Motor neuron (in vitro differentiated cells): ENCODE measurements around the gene SEBOX. TPM values are rescaled to one million over a fixed set of nuclear protein-coding genes. Genes with fewer than 3 reads are reported as not detected.

ENCODE experiments used
- ATAC-seq, 8 experiments: fragments of 200-7000 bp; cut with Tn5 transposase; replicated peaks in 6 of 8; 2 replicates each; pipeline ENCODE4 v1.8.0; 2021; ENCODE audit warnings: mild to moderate bottlenecking in 8 of 8, moderate library complexity in 8 of 8
- H3K27ac ChIP-seq, 2 donors: fragments of 250-450 bp; sonication (Bioruptor Pico); 2 replicates each; pipeline ENCODE4 v1.9.0; 2021; ENCODE audit warnings: antibody characterized with exemption in 2 of 2, mild to moderate bottlenecking in 2 of 2, moderate library complexity in 1 of 2
- H3K4me1 ChIP-seq, 2 donors: fragments of 250-450 bp; sonication (Bioruptor Pico); replicated peaks in 1 of 2; 2 replicates each; pipeline ENCODE4 v1.6.1; 2021; ENCODE audit warnings: antibody characterized with exemption in 2 of 2, mild to moderate bottlenecking in 2 of 2, moderate library complexity in 1 of 2
- H3K4me3 ChIP-seq, 5 donors: fragments of 250-450 bp; sonication (Bioruptor Pico); 2 replicates each; pipeline ENCODE4 v1.9.0; 2021; ENCODE audit warnings: antibody characterized with exemption in 5 of 5, mild to moderate bottlenecking in 5 of 5, moderate library complexity in 4 of 5
- WGBS, 10 experiments: fragments of 450-650 bp; shearing (Covaris generic); methylation state at CpG; one replicate each; pipeline ENCODE4 v1.0.0; 2022; 5-methylcytosine and 5-hydroxymethylcytosine counted together
- in situ Hi-C, 9 experiments: fragments of 400-800 bp; cut with MboI; loops; one replicate each; pipeline ENCODE4 v1.15.0; 2021; ENCODE audit warnings: low sequenced_read_pairs in 9 of 9, low pct_unique_long_range_greater_than_20kb in 2 of 9; ENCODE audit not compliant: unreplicated experiment in 9 of 9
- total RNA-seq, 8 experiments: library from RNA; unstranded; fragments of 300-600 nt; gene quantifications; 2 replicates each; pipeline versions ENCODE4 v1.2.3 to v1.2.4, GENCODE V29; 2022

The SEBOX gene
- total RNA-seq, 8 experiments from 2014 or later, result 0.52 to 0.66 TPM; not detected in 6

GRCh38 chr17:28328325-28328724, 36.7 kb downstream of the SEBOX start:
- 0 to 100% (median 85%) methylated on average over 1 to 4 of the region's 4 CpGs; no CpG with 5 or more reads in 2 of the 10 experiments for WGBS, 10 experiments

GRCh38 chr17:28327709-28328108, 37.3 kb downstream of the SEBOX start:
- H3K27ac ChIP-seq, result no peak overlapping the region
- in situ Hi-C loops, result no loop called here
- H3K4me3 ChIP-seq, result no peak overlapping the region
- ATAC-seq, result peak in 1 of 8 experiments; percentile 27
- H3K4me1 ChIP-seq, result peaks cover 19 to 20% of the 10 kb centered on the region in 2 donors
- WGBS, 10 experiments, result 39 to 100% (median 88%) methylated on average over 1 to 3 of the region's 3 CpGs; no CpG with 5 or more reads in 2 of the 10 experiments

More at GRCh38 chr17:28328325-28328724, 36.7 kb downstream of the SEBOX start:
- peaks cover 20% of the 10 kb centered on the region in 2 donors for H3K4me1 ChIP-seq
- H3K27ac ChIP-seq, result no peak overlapping the region
- in situ Hi-C loops, result no loop called here
- H3K4me3 ChIP-seq, result no peak overlapping the region
- ATAC-seq, result no peak

GRCh38 chr17:28327031-28327607, 37.9 kb downstream of the SEBOX start:
- no peak for ATAC-seq
- in situ Hi-C loops, result no loop called here
- peaks cover 19 to 20% of the 10 kb centered on the region in 2 donors for H3K4me1 ChIP-seq
- no peak overlapping the region for H3K27ac ChIP-seq
- WGBS, 10 experiments, result 85 to 100% (median 96%) methylated on average over 3 to 6 of the region's 9 CpGs; no CpG with 5 or more reads in 6 of the 10 experiments
- no peak overlapping the region for H3K4me3 ChIP-seq

GRCh38 chr17:28326114-28326513, 38.9 kb downstream of the SEBOX start:
- WGBS, 10 experiments, result 53 to 94% (median 78%) methylated on average over 3 to 7 of the region's 7 CpGs; no CpG with 5 or more reads in 4 of the 10 experiments
- H3K4me1 ChIP-seq, result peaks cover 19 to 20% of the 10 kb centered on the region in 2 donors
- in situ Hi-C loops, result no loop called here
- H3K4me3 ChIP-seq, result no peak overlapping the region
- no peak for ATAC-seq
- H3K27ac ChIP-seq, result peak overlapping the region in 1 of 2 donors; percentile 34

- 0 to 100% (median 15%) methylated on average over 3 to 5 of the region's 5 CpGs; no CpG with 5 or more reads in 2 of the 10 experiments for WGBS, 10 experiments
- Histone ChIP-seq H3K27ac (peak overlapping the region in 1 of 2 donors; percentile 34), H3K4me3 (no peak overlapping the region), H3K4me1 (peaks cover 22 to 25% of the 10 kb centered on the region in 2 donors)
- in situ Hi-C loops, result no loop called here
- ATAC-seq, result peak in 5 of 8 experiments; percentile 31 to 68 (median 46)
These were observed 39.8 kb downstream of the SEBOX start for GRCh38 chr17:28325211-28325610.

GRCh38 chr17:28324781-28325180, 40.2 kb downstream of the SEBOX start:
- ATAC-seq, result no peak
- Histone ChIP-seq H3K4me3 (no peak overlapping the region), H3K4me1 (peaks cover 22 to 29% of the 10 kb centered on the region in 2 donors), H3K27ac (no peak overlapping the region)
- 25 to 100% (median 63%) methylated on average over 1 to 3 of the region's 3 CpGs; no CpG with 5 or more reads in 3 of the 10 experiments for WGBS, 10 experiments
- in situ Hi-C loops, result no loop called here

GRCh38 chr17:28324267-28324745, 40.7 kb downstream of the SEBOX start:
- no peak for ATAC-seq
- Histone ChIP-seq H3K4me3 (no peak overlapping the region), H3K27ac (no peak overlapping the region), H3K4me1 (peaks cover 22 to 29% of the 10 kb centered on the region in 2 donors)
- in situ Hi-C loops, result no loop called here
- WGBS, 10 experiments, result 43 to 100% (median 80%) methylated on average over 1 to 4 of the region's 5 CpGs; no CpG with 5 or more reads in 1 of the 10 experiments

- peaks cover 22 to 35% of the 10 kb centered on the region in 2 donors for H3K4me1 ChIP-seq
- in situ Hi-C loops, result no loop called here
- peak overlapping the region; percentile 52 to 73 (median 55) for H3K4me3 ChIP-seq
- no peak for ATAC-seq
- H3K27ac ChIP-seq, result no peak overlapping the region
- WGBS, 10 experiments, result 0 to 72% (median 46%) methylated on average over 1 to 8 of the region's 8 CpGs
These were observed 44.6 kb downstream of the SEBOX start for GRCh38 chr17:28320215-28321061.

GRCh38 chr17:28319598-28319935, 45.4 kb downstream of the SEBOX start:
- in situ Hi-C loops, result no loop called here
- peak overlapping the region; percentile 40 to 51 for H3K27ac ChIP-seq
- ATAC-seq, result peak in 1 of 8 experiments; percentile 2
- WGBS, 10 experiments, result 0 to 17% (median 0%) methylated on average over 1 to 7 of the region's 7 CpGs
- peak overlapping the region; percentile 52 to 73 (median 55) for H3K4me3 ChIP-seq
- H3K4me1 ChIP-seq, result peaks cover 14 to 26% of the 10 kb centered on the region in 2 donors

- peaks cover 11 to 21% of the 10 kb centered on the region in 2 donors for H3K4me1 ChIP-seq
- ATAC-seq, result peak; percentile 94 to 98 (median 96)
- H3K27ac ChIP-seq, result peak within 1 kb of the TSS; percentile 66 to 78
- peak within 1 kb of the TSS; percentile 52 to 73 (median 55) for H3K4me3 ChIP-seq
- in situ Hi-C loops, result no loop called here
- 0% methylated on average over 4 to 20 of the region's 72 CpGs; no CpG with 5 or more reads in 4 of the 10 experiments for WGBS, 10 experiments
These were observed 46.0 kb downstream of the SEBOX start, which contains the start of gene TMEM97 for GRCh38 chr17:28318759-28319597. Gene TMEM97, plus strand, starts transcription at chr17:28319200. Its CDS starts 40 bp downstream, at chr17:28319240.

GRCh38 chr17:28317966-28318758, 46.8 kb downstream of the SEBOX start:
- in situ Hi-C loops, result no loop called here
- Histone ChIP-seq H3K4me1 (peaks cover 11 to 21% of the 10 kb centered on the region in 2 donors), H3K4me3 (peak overlapping the region; percentile 52 to 73 (median 55)), H3K27ac (peak overlapping the region; percentile 66 to 78)
- WGBS, 10 experiments, result 0 to 60% (median 7%) methylated on average over 1 to 20 of the region's 40 CpGs; no CpG with 5 or more reads in 3 of the 10 experiments
- ATAC-seq, result peak; percentile 4 to 34 (median 19)
